ENCODE measurements around the gene NR2E3. TPM values are rescaled to one million over a fixed set of nuclear protein-coding genes. Genes with fewer than 3 reads are reported as not detected.

NR2E3 gene
- total and polyA plus RNA-seq, 9 of the 15 experiments (the other 6 are each of a cell fraction or from before 2014, with no cell fraction given) = not detected

- TF ChIP-seq CEBPZ (IDR thresholded peaks at IDR 0.05; ENCODE audit: borderline replicate concordance, low read depth, low read length) = no peak
These were observed 48.7 kb upstream of the NR2E3 start (continued) for GRCh38 chr15:71761649-71762048.

- intact Hi-C loops (cut with micrococcal nuclease) = no loop called here
- WGBS (ENCODE audit: insufficient coverage, low coverage, missing lambda C conversion rate) = 0% methylated on average over 4 of the region's 5 CpGs
- POLR2A ChIA-PET = interaction anchor here (0.9 kb wide), 1 partner anchor 8 kb away, joined by 3 read pairs; no protein-coding TSS in a partner anchor
- H3K36me3 ChIP-seq (ENCODE audit: control insufficient read depth, insufficient read depth, low read length) = no peaks in the 10 kb centered on the region
- no peak overlapping the region for H3K4me3 ChIP-seq
- FAIRE-seq (no peak), ATAC-seq (no peak), DNase-seq (ENCODE audit: extremely low read depth in 1 of 4, low spot score in 3 of 4) (no peak)
- no peaks in the 10 kb centered on the region for H3K9me1 ChIP-seq (ENCODE audit: control insufficient read depth, insufficient read depth, low read length)
- no peaks in the 10 kb centered on the region for H4K20me1 ChIP-seq (replicated peaks; ENCODE audit: control insufficient read depth, insufficient read depth, low read length)
- peaks cover 0 to 5% of the 10 kb centered on the region in 2 experiments; a peak in 1 of 5 replicates for H3K27me3 ChIP-seq (ENCODE audit: control insufficient read depth in 2 of 2, insufficient read depth in 2 of 2, low read length in 2 of 2)
- H3K4me2 ChIP-seq (ENCODE audit: insufficient read depth, low read length) = no peak overlapping the region
- CTCF ChIA-PET (ENCODE audit: low intra/inter-chr PET ratio) = no interaction called here
- no peak overlapping the region for H3K9ac ChIP-seq (ENCODE audit: insufficient read depth in 1 of 2, low read depth in 2 of 2, low read length in 2 of 2)
- in situ Hi-C loops (cut with MboI) = no loop called here
- H3K79me2 ChIP-seq (ENCODE audit: control insufficient read depth, insufficient read depth, low read length) = no peaks in the 10 kb centered on the region
- no peak overlapping the region for H3K27ac ChIP-seq (ENCODE audit: extremely low read depth, low read depth, low read length)
- H3K4me1 ChIP-seq (replicated peaks in 1 of 2; ENCODE audit: control insufficient read depth in 2 of 2, insufficient read depth in 2 of 2, low read length in 2 of 2) = no peaks in the 10 kb centered on the region
- BruUV-seq (replicated peaks) = no TSS peak
- H2AFZ ChIP-seq (ENCODE audit: low read depth, low read length) = no peak overlapping the region
- H3K9me3 ChIP-seq (replicated peaks; ENCODE audit: control insufficient read depth, insufficient read depth, low read depth, low read length) = no peaks in the 10 kb centered on the region
- TF ChIP-seq ZNF232 (CRISPR knock-in tag; IDR thresholded peaks at IDR 0.05) = no peak
- no peak for TF ChIP-seq CC2D1A (IDR thresholded peaks at IDR 0.05)
- TF ChIP-seq PURB (CRISPR knock-in tag; IDR thresholded peaks at IDR 0.05; ENCODE audit: low read depth) = no peak
- TF ChIP-seq C11orf30 (IDR thresholded peaks at IDR 0.05; ENCODE audit: low read depth) = peak; percentile 10; the same call in 1 of the 2 replicates
- TF ChIP-seq MITF (IDR thresholded peaks at IDR 0.05) = no peak
- peak; percentile 38 for TF ChIP-seq ZNF316 (IDR thresholded peaks at IDR 0.05)
- TF ChIP-seq RAD51 (IDR thresholded peaks at IDR 0.05; ENCODE audit: borderline replicate concordance, low read depth) = no peak
- TF ChIP-seq MEF2D (tag; conservative IDR thresholded peaks at IDR 0.05; ENCODE audit: low read depth) = no peak
- TF ChIP-seq ARID4B (CRISPR knock-in tag; IDR thresholded peaks at IDR 0.05) = no peak
- no peak for TF ChIP-seq SNRNP70 (optimal IDR thresholded peaks at IDR 0.05; ENCODE audit: low read depth, low read length)
These were observed 42.2 kb upstream of the NR2E3 start for GRCh38 chr15:71768184-71768583.

Measured in K562 (cell line).